ENCODE data around the gene EPB41L2.

EPB41L2 gene

DNA sequence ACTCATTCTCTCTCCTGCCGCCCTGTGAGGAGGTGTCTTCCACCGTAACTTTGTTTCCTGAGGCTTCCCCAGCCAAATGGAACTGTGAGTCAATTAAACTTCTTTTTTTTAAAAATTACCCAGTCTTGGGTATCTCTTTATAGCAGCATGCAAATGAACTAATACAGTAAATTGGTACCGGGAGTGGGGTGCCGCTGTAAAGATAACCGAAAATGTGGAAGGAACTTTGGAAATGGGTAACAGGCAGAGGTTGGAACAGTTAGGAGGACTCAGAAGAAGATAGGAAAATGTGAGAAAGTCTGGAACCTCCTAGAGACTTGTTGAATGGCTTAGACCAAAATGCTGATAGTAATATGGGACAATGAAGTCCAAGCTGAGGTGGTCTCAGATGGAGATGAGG, 55.8 kb downstream of the EPB41L2 start:
- Histone ChIP-seq H3K4me3 (ENCODE audit: low read depth, low read length) (no peak overlapping the region), H3K4me1 (no peaks in the 10 kb centered on the region), H3K36me3 (no peaks in the 10 kb centered on the region), H3K27me3 (no peaks in the 10 kb centered on the region), H3K9me3 (no peaks in the 10 kb centered on the region)
- TF ChIP-seq, protein P1, sequence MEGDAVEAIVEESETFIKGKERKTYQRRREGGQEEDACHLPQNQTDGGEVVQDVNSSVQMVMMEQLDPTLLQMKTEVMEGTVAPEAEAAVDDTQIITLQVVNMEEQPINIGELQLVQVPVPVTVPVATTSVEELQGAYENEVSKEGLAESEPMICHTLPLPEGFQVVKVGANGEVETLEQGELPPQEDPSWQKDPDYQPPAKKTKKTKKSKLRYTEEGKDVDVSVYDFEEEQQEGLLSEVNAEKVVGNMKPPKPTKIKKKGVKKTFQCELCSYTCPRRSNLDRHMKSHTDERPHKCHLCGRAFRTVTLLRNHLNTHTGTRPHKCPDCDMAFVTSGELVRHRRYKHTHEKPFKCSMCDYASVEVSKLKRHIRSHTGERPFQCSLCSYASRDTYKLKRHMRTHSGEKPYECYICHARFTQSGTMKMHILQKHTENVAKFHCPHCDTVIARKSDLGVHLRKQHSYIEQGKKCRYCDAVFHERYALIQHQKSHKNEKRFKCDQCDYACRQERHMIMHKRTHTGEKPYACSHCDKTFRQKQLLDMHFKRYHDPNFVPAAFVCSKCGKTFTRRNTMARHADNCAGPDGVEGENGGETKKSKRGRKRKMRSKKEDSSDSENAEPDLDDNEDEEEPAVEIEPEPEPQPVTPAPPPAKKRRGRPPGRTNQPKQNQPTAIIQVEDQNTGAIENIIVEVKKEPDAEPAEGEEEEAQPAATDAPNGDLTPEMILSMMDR (IDR thresholded peaks at IDR 0.05; ENCODE audit: low read depth, low read length) = no peak
- no peak for DNase-seq

- H3K4me3 ChIP-seq (ENCODE audit: low read depth, low read length) = no peak overlapping the region
Observed at GRCh38 chr6:131005439-131006016, 57.5 kb downstream of the EPB41L2 start.

DNA sequence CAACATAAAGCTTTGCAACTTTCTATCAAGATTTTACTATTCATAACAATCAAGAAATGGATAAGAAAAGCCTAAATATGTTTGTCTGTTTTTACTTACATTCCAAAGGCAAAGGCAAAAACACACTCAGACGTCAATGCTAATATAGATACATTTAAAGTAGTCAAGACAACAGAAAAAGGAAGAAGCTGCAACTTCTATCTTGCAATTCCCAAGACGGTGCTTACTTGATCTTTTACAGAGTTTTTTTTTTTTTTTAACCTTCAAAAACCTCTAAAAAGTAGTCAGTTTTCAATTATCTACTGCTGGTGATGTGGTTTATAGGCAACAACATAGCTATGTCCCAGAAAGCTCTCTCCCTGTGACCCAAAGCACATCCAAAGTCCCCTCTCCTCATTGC, 58.1 kb downstream of the EPB41L2 start:
- DNase-seq = no peak
- Histone ChIP-seq H3K4me3 (ENCODE audit: low read depth, low read length) (no peak overlapping the region), H3K4me1 (no peaks in the 10 kb centered on the region), H3K36me3 (no peaks in the 10 kb centered on the region), H3K27me3 (no peaks in the 10 kb centered on the region), H3K9me3 (no peaks in the 10 kb centered on the region)
- TF ChIP-seq, protein P1 (IDR thresholded peaks at IDR 0.05; ENCODE audit: low read depth, low read length) = no peak

More at GRCh38 chr6:131005439-131006016, 57.5 kb downstream of the EPB41L2 start:
- no peak for DNase-seq
- Histone ChIP-seq H3K9me3 (no peaks in the 10 kb centered on the region), H3K4me1 (no peaks in the 10 kb centered on the region), H3K36me3 (no peaks in the 10 kb centered on the region), H3K27me3 (no peaks in the 10 kb centered on the region)
- TF ChIP-seq, protein P1 (IDR thresholded peaks at IDR 0.05; ENCODE audit: low read depth, low read length) = no peak

- Histone ChIP-seq H3K4me1 (no peaks in the 10 kb centered on the region), H3K4me3 (ENCODE audit: low read depth, low read length) (no peak overlapping the region)
Observed at GRCh38 chr6:131004387-131004755, 58.7 kb downstream of the EPB41L2 start.

GRCh38 chr6:131003488-131004386, 59.3 kb downstream of the EPB41L2 start:
- no peaks in the 10 kb centered on the region for H3K9me3 ChIP-seq
- DNase-seq = no peak

More at GRCh38 chr6:131004387-131004755, 58.7 kb downstream of the EPB41L2 start:
- Histone ChIP-seq H3K9me3 (no peaks in the 10 kb centered on the region), H3K36me3 (no peaks in the 10 kb centered on the region), H3K27me3 (no peaks in the 10 kb centered on the region)
- DNase-seq = no peak
- TF ChIP-seq, protein P1 (IDR thresholded peaks at IDR 0.05; ENCODE audit: low read depth, low read length) = no peak

More at GRCh38 chr6:131003488-131004386, 59.3 kb downstream of the EPB41L2 start:
- TF ChIP-seq, protein P1 (IDR thresholded peaks at IDR 0.05; ENCODE audit: low read depth, low read length) = no peak
- H3K4me1 ChIP-seq = no peaks in the 10 kb centered on the region
- H3K36me3 ChIP-seq = no peaks in the 10 kb centered on the region
- no peaks in the 10 kb centered on the region for H3K27me3 ChIP-seq
- H3K4me3 ChIP-seq (ENCODE audit: low read depth, low read length) = no peak overlapping the region

Measured in BE2C (cell line).